ENCODE results near the gene JAM3.
"Not testable (repeated sequence)": the region's sequence is repeated elsewhere in the genome, so short reads cannot be mapped to it uniquely, and the experiment has no call there.

- not testable (repeated sequence) for TF ChIP-seq CTCF, POLR2A (IDR thresholded peaks at IDR 0.05)
Observed at GRCh38 chr11:134188092-134188491, 119.2 kb downstream of the JAM3 start.
